GM08714 (cell line): Measurements from ENCODE around the gene THSD4.

Experiments
- H3K4me3 ChIP-seq: fragments of 200-500 bp; sonication (Bioruptor generic); 2 replicates; pipeline ENCODE4 v1.5.1; 2014; ENCODE audit warnings: mild to moderate bottlenecking, low read length, inconsistent platforms
- ZNF274 ChIP-seq: IDR thresholded peaks from 2 replicates; pipeline ENCODE4 v1.6.1; 2012; ENCODE audit warnings: mild to moderate bottlenecking, low read depth, low read length

Gene THSD4

GRCh38 chr15:71290881-71291635, 175.8 kb downstream of the THSD4 start:
- no peak overlapping the region for H3K4me3 ChIP-seq

GRCh38 chr15:71291723-71292122, 176.5 kb downstream of the THSD4 start:
- no peak overlapping the region for H3K4me3 ChIP-seq
- TF ChIP-seq ZNF274 = no peak

More at GRCh38 chr15:71290881-71291635, 175.8 kb downstream of the THSD4 start:
- no peak for TF ChIP-seq ZNF274

- no peak overlapping the region for H3K4me3 ChIP-seq
- TF ChIP-seq ZNF274 = no peak
Measured at GRCh38 chr15:71293723-71294122, 178.5 kb downstream of the THSD4 start.

GRCh38 chr15:71294251-71294910, 179.1 kb downstream of the THSD4 start:
- H3K4me3 ChIP-seq = no peak overlapping the region
- no peak for TF ChIP-seq ZNF274

- TF ChIP-seq ZNF274 = no peak
- H3K4me3 ChIP-seq = no peak overlapping the region
Measured at GRCh38 chr15:71294911-71295602, 179.8 kb downstream of the THSD4 start.

GRCh38 chr15:71295603-71296314, 180.5 kb downstream of the THSD4 start:
- H3K4me3 ChIP-seq = no peak overlapping the region

GRCh38 chr15:71296315-71296679, 181.0 kb downstream of the THSD4 start:
- TF ChIP-seq ZNF274 = no peak
- no peak overlapping the region for H3K4me3 ChIP-seq

More at GRCh38 chr15:71295603-71296314, 180.5 kb downstream of the THSD4 start:
- no peak for TF ChIP-seq ZNF274

GRCh38 chr15:71301958-71302621, 186.8 kb downstream of the THSD4 start:
- TF ChIP-seq ZNF274 = no peak
- no peak overlapping the region for H3K4me3 ChIP-seq

- no peak for TF ChIP-seq ZNF274
- no peak overlapping the region for H3K4me3 ChIP-seq
Measured at GRCh38 chr15:71302861-71303410, 187.7 kb downstream of the THSD4 start.

- TF ChIP-seq ZNF274 = no peak
- H3K4me3 ChIP-seq = no peak overlapping the region
Measured at GRCh38 chr15:71303977-71304376, 188.7 kb downstream of the THSD4 start.

- H3K4me3 ChIP-seq = no peak overlapping the region
- no peak for TF ChIP-seq ZNF274
Measured at GRCh38 chr15:71304681-71305080, 189.4 kb downstream of the THSD4 start.

- H3K4me3 ChIP-seq = no peak overlapping the region
- TF ChIP-seq ZNF274 = no peak
Measured at GRCh38 chr15:71306538-71306937, 191.3 kb downstream of the THSD4 start.

GRCh38 chr15:71312194-71312708, 197.0 kb downstream of the THSD4 start:
- H3K4me3 ChIP-seq = no peak overlapping the region
- TF ChIP-seq ZNF274 = no peak
